Nephron progenitor cell (in vitro differentiated cells): ENCODE measurements around the gene EIF4A3.

Experiments
- DNase-seq: peaks from one replicate; pipeline ENCODE4 v3.0.0; 2021
- H3K27ac Mint-ChIP-seq: 2 replicates; pipeline ENCODE4 v1.8.0; 2021; ENCODE audit warnings: mild to moderate bottlenecking, moderate library complexity, mixed read lengths
- H3K27me3 Mint-ChIP-seq: 2 replicates; pipeline ENCODE4 v1.8.0; 2021; ENCODE audit warnings: mild to moderate bottlenecking, low read depth, mixed read lengths; ENCODE audit not compliant: poor library complexity
- H3K36me3 Mint-ChIP-seq: 2 replicates; pipeline ENCODE4 v1.8.0; 2021; ENCODE audit warnings: low read depth, mixed read lengths
- H3K4me1 Mint-ChIP-seq: 2 replicates; pipeline ENCODE4 v1.8.0; 2021; ENCODE audit warnings: mixed read lengths
- H3K4me3 Mint-ChIP-seq: 2 replicates; pipeline ENCODE4 v1.8.0; 2021; ENCODE audit warnings: mild to moderate bottlenecking, moderate library complexity, mixed read lengths
- H3K9me3 Mint-ChIP-seq: 2 replicates; pipeline ENCODE4 v1.8.0; 2021; ENCODE audit warnings: mild to moderate bottlenecking, moderate library complexity, mixed read lengths
- TF ChIP-seq, protein P1 (sequence below): fragments of 200-600 bp; sonication (generic); IDR thresholded peaks from 2 replicates; pipeline ENCODE4 v1.5.0; 2021; ENCODE audit warnings: antibody characterized with exemption

The EIF4A3 gene

GRCh38 chr17:80169107-80169506, 22.2 kb upstream of the EIF4A3 start:
- Mint-ChIP-seq H3K27me3 (no peaks in the 10 kb centered on the region), H3K4me3 (no peak overlapping the region), H3K36me3 (no peaks in the 10 kb centered on the region), H3K27ac (no peak overlapping the region), H3K4me1 (peaks cover 21% of the 10 kb centered on the region), H3K9me3 (no peaks in the 10 kb centered on the region)
- DNase-seq, result no peak
- TF ChIP-seq, protein P1, sequence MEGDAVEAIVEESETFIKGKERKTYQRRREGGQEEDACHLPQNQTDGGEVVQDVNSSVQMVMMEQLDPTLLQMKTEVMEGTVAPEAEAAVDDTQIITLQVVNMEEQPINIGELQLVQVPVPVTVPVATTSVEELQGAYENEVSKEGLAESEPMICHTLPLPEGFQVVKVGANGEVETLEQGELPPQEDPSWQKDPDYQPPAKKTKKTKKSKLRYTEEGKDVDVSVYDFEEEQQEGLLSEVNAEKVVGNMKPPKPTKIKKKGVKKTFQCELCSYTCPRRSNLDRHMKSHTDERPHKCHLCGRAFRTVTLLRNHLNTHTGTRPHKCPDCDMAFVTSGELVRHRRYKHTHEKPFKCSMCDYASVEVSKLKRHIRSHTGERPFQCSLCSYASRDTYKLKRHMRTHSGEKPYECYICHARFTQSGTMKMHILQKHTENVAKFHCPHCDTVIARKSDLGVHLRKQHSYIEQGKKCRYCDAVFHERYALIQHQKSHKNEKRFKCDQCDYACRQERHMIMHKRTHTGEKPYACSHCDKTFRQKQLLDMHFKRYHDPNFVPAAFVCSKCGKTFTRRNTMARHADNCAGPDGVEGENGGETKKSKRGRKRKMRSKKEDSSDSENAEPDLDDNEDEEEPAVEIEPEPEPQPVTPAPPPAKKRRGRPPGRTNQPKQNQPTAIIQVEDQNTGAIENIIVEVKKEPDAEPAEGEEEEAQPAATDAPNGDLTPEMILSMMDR, result no peak

GRCh38 chr17:80168371-80168770, 21.4 kb upstream of the EIF4A3 start:
- Mint-ChIP-seq H3K27me3 (peaks cover 4% of the 10 kb centered on the region), H3K27ac (no peak overlapping the region), H3K4me1 (peaks cover 21% of the 10 kb centered on the region), H3K9me3 (no peaks in the 10 kb centered on the region), H3K36me3 (no peaks in the 10 kb centered on the region), H3K4me3 (no peak overlapping the region)
- TF ChIP-seq, protein P1, result no peak
- DNase-seq, result no peak

DNA sequence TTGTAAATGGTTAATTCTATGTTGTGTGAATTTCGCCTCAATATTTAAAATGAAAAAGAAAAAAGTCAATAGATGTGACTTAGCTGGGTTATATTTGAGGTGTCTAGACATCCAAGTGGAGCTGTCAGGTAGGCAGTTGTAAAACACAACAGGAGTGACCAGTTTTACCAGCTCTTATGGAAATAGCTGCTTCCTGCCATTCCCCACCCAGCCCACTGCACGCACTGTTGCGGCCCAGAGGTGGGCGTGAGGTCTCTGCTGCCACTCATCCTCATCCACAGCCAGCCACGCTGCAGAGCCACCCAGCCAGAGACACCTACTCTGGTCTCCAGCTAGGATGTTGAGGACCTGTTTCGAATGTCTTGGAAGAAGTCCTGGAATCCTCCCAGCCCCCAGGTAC, 19.5 kb upstream of the EIF4A3 start:
- H3K4me1 Mint-ChIP-seq, result peaks cover 29% of the 10 kb centered on the region
- no peaks in the 10 kb centered on the region for H3K36me3 Mint-ChIP-seq
- TF ChIP-seq, protein P1, result no peak
- peaks cover 4% of the 10 kb centered on the region for H3K27me3 Mint-ChIP-seq
- no peak for DNase-seq
- H3K9me3 Mint-ChIP-seq, result no peaks in the 10 kb centered on the region
- no peak overlapping the region for H3K27ac Mint-ChIP-seq
- no peak overlapping the region for H3K4me3 Mint-ChIP-seq

DNA sequence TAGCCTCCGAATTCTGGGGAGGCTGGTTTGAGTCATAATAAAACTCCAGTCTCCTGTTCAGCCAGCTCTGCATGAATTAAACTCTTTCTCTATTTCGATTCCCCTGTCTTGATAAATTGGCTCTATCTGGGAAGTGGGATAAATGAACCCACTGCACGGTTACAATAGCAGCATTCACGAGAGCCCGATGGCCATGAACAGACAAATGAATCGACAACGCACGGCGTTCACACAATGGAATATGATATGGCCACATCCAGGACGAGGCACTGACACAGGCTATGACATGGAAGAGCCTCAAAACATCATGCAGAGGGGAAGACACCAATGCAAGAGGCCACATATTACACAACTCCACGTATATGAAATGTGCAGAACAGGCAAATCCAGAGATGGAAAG, 17.3 kb upstream of the EIF4A3 start:
- H3K4me3 Mint-ChIP-seq, result no peak overlapping the region
- no peaks in the 10 kb centered on the region for H3K36me3 Mint-ChIP-seq
- no peaks in the 10 kb centered on the region for H3K9me3 Mint-ChIP-seq
- H3K27me3 Mint-ChIP-seq, result peaks cover 4% of the 10 kb centered on the region
- DNase-seq, result no peak
- no peak overlapping the region for H3K27ac Mint-ChIP-seq
- TF ChIP-seq, protein P1, result no peak
- H3K4me1 Mint-ChIP-seq, result peaks cover 40% of the 10 kb centered on the region

DNA sequence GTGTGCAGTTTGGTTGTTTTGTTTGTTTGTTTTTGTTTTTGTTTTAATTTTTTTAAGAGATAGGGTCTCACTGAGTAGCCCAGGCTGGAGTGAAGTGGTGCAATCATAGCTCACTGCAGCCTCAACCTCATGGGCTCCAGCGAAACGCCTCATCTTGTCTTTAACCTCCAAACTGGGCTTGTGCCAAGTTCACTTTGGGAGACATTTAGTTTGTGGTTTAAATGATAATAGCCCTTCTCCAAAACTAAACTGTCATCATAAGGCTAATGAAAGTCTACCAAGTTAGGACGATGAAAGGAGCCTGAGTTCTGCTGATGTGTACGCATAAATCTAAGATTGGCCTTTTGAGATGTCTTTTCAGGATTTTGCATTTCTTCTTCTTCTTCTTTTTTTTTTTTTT, 16.4 kb upstream of the EIF4A3 start:
- H3K4me3 Mint-ChIP-seq, result no peak overlapping the region
- no peak for DNase-seq
- TF ChIP-seq, protein P1, result no peak
- peaks cover 34% of the 10 kb centered on the region for H3K4me1 Mint-ChIP-seq
- H3K27ac Mint-ChIP-seq, result no peak overlapping the region
- no peaks in the 10 kb centered on the region for H3K36me3 Mint-ChIP-seq
- H3K9me3 Mint-ChIP-seq, result no peaks in the 10 kb centered on the region
- H3K27me3 Mint-ChIP-seq, result peaks cover 4% of the 10 kb centered on the region

- Mint-ChIP-seq H3K27me3 (peaks cover 4% of the 10 kb centered on the region), H3K27ac (peak overlapping the region; percentile 93), H3K4me3 (peak overlapping the region; percentile 60), H3K9me3 (peaks cover 25% of the 10 kb centered on the region), H3K36me3 (peaks cover 11% of the 10 kb centered on the region), H3K4me1 (peaks cover 30% of the 10 kb centered on the region)
- DNase-seq, result no peak
- TF ChIP-seq, protein P1, result no peak
Observed at GRCh38 chr17:80160536-80160935, 13.6 kb upstream of the EIF4A3 start.
